GM12873 (cell line): ENCODE results near the gene TSPAN14.
A peak's percentile ranks its signal among the peaks of the same experiment; 100 is the strongest.

Source experiments
- TF ChIP-seq, protein P1 (sequence below): IDR thresholded peaks from 2 replicates; pipeline ENCODE4 v1.5.1; 2012; ENCODE audit warnings: low read depth, mild to moderate bottlenecking, moderate library complexity, low read length, control low read depth; ENCODE audit not compliant: insufficient read depth; ENCODE audit errors: missing control alignments

TSPAN14 gene

DNA sequence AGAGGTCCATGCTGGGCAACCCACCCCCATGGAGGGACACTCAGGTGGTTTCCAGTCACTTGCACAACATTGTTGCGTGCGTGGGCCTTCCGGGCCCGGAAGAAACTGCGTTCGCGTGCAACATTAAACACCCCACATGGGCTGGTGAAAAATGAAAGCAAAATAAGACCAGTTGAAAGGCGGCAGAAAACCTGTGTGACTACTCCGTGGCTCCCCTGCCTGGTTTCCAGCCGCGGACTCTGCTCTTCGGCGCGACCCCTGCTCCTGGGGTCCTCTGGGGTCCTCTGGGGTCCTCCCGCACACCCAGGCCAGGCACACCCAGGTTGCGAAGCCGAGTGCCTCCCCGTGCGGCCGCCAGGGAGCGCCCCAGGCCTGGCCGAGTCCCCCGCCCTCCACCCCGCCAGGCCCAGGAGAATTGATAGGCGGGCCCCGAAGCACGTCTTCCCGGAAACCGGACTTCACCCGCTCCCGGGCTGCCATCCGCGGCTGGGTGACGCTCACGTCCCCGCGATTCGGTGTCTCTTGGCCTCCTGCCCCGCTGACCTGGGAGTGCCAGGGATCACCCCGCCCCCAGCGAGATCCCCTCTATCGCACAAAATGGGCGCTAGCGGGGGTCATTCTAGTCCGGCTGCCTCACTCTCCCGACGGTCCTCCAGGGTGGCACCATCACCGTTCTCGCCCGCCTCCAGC, 81.7 kb downstream of the TSPAN14 start:
- TF ChIP-seq, protein P1, sequence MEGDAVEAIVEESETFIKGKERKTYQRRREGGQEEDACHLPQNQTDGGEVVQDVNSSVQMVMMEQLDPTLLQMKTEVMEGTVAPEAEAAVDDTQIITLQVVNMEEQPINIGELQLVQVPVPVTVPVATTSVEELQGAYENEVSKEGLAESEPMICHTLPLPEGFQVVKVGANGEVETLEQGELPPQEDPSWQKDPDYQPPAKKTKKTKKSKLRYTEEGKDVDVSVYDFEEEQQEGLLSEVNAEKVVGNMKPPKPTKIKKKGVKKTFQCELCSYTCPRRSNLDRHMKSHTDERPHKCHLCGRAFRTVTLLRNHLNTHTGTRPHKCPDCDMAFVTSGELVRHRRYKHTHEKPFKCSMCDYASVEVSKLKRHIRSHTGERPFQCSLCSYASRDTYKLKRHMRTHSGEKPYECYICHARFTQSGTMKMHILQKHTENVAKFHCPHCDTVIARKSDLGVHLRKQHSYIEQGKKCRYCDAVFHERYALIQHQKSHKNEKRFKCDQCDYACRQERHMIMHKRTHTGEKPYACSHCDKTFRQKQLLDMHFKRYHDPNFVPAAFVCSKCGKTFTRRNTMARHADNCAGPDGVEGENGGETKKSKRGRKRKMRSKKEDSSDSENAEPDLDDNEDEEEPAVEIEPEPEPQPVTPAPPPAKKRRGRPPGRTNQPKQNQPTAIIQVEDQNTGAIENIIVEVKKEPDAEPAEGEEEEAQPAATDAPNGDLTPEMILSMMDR, result peak; percentile 80

- TF ChIP-seq, protein P1, result no peak
Measured at GRCh38 chr10:80536361-80536835, 82.3 kb downstream of the TSPAN14 start.

DNA sequence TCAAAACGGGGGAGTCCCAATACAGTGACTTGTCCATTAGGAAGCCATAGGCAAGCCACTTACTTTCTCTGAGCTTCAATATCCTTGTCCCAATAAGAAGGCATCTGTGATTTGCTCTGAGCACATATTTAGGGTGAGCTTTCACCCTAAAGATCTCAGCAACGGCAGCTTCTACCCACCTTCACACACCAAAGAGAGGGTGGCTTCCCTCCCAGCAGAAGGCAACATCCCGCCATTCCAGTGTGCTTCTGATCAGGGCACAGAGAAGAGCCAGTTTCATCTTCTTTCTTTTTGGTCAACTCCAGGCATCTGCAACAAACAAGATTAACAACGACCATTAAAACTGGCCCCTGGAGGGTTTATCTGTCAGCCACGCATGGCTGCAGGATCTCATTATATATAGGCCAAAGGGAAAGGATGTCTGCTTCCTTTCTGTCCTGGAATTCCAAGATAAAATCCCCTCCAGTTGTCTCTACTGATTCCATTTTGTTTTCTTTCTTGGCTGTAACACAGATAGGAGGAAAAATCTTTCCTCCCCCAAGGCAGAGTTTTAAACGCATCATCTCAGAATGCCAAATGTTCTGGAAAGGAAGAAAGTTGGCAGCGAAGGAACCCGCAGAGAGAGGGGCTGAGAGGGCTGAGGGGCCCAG, 83.1 kb downstream of the TSPAN14 start:
- TF ChIP-seq, protein P1, result no peak

DNA sequence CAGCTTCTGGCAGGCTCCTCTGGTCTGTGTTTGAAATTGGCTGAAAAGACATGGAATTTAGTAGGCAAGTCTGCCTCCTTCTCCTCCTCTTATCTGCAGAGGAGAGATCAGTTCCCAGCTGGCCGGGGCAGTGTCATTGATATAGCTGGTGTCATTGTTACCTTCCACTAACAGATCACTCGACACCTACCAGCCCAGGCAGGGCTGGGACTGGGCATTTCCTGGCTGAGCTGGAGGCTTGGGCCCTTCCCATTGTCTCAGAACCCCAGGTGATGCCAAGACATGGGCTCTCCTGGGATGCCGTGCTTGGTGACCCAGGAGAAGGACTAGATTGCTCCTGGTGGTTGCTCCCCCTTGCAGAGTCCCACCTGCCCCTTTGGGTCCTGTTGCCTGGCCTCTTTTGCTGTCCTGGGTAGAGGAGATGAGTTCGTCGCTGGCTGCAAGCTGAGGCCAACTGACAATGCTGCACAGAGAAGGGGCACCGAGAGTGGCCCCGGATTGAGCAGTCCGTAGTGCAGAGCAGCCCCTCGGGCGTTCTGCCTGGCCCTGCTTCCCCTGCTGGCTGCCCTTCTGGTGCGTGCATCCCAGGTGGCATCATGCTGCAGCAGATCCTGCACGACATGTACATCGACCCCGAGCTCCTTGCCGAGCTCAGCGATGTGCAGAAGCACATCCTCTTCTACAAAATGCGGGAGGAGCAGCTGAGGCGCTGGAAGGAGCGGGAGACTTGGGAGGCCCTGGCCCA, 83.8 kb downstream of the TSPAN14 start, which contains the start of gene SH2D4B:
Gene SH2D4B, plus strand, starts transcription at position 167 of the 745 bp plus-strand sequence. Its CDS starts 430 bp downstream, at position 597.
- TF ChIP-seq, protein P1, result no peak

DNA sequence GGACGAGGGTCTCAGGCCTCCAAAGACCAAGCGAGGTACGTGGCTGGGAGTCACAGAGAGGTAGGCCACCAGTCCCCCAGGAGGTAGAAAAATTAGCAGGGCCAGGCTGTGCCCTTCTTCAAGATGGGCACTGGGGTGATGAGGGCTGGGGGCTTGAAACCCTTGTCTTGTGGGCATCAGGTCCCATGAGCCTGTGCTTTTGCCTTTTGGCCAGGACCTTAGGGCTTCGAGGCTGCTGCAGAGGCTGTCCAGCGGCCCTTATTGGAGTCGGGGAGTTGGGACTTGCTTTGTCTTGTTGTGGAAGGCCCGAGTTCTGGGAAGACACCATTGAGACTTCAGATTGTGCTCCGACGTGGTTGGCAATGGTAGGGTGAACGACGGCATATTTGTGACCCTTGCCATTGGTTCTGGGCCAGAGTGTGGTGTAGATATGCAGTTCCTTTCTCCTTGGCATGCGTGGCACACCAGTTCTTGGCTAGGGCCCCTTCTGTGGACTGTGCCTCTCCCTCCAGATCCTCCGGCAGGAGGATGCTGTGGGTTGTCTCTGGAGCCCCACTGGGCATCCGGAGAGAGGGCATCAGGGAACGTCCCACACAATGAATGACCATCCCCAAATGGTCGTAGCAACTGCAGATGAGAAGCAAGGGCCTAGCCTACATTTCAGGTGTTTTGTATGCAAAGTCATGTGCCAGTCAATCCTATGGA, 84.5 kb downstream of the TSPAN14 start:
- TF ChIP-seq, protein P1, result no peak

DNA sequence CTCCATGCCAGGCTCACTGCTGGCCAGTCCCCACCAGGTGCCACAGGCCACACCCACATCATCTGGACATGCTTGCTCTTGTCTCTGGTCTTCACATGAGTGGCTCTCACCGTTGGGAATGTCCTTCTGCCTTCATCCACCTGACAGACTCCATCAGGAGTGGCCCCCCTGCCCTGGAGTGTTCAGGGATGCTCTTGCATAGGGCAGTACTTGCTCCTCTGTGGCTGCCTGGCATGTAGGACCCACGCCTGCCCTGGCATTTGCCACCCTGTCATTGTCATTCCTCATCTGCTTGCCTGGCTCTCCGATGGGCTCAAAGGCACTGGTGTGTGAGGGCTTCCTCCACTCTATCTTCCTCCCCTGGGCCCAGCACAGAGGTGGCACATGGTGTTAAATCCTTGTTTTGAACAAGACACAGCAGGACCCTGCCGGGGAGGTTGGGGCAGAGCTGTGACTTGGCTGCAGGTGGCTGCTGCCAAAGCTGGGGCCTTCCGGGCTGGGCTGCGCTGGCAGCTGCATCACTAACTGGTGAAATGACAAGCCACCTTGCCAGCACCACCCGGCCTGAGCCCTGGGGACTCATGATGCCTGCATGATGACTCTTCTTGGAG, 85.4 kb downstream of the TSPAN14 start:
- TF ChIP-seq, protein P1, result no peak
